HepG2 (cell line): Measurements from ENCODE around the gene CDK2AP2. TPM values are rescaled to one million over a fixed set of nuclear protein-coding genes. Genes with fewer than 3 reads are reported as not detected.

Experiments
- ATF6 ChIP-seq: sonication (generic); formaldehyde crosslinking; conservative IDR thresholded peaks from 2 replicates; pipeline ENCODE4 v1.4.0; 2020; ENCODE audit warnings: missing genetic modification reagents
- GMEB2 ChIP-seq: IDR thresholded peaks from 2 replicates; pipeline ENCODE4 v1.6.1; 2016; ENCODE audit warnings: missing biosample characterization, missing genetic modification reagents, low read depth
- MAF1 ChIP-seq: sonication (generic); formaldehyde crosslinking; IDR thresholded peaks from 2 replicates; pipeline ENCODE4 v1.5.0; 2020; ENCODE audit warnings: missing genetic modification reagents, borderline replicate concordance
- MXI1 ChIP-seq: IDR thresholded peaks from 3 replicates; pipeline ENCODE4 v1.6.1; 2012; ENCODE audit warnings: low read depth, low read length, inconsistent platforms, borderline replicate concordance
- NBN ChIP-seq: fragments of 450-650 bp; conservative IDR thresholded peaks from 2 replicates; pipeline ENCODE4 v1.6.1; 2017
- NFE2L1 ChIP-seq: sonication (generic); formaldehyde crosslinking; IDR thresholded peaks from 2 replicates; pipeline ENCODE4 v1.4.0; 2020; ENCODE audit warnings: missing genetic modification reagents, mild to moderate bottlenecking, borderline replicate concordance
- SKIL ChIP-seq: sonication (generic); formaldehyde crosslinking; IDR thresholded peaks from 2 replicates; pipeline ENCODE4 v1.8.0; 2022; ENCODE audit warnings: missing genetic modification reagents, mild to moderate bottlenecking, moderate library complexity, borderline replicate concordance
- SUZ12 ChIP-seq: fragments of 150-350 bp; IDR thresholded peaks from 2 replicates; pipeline ENCODE4 v1.6.1; 2014; ENCODE audit warnings: low read depth, low read length
- ZBTB34 ChIP-seq: sonication (generic); formaldehyde crosslinking; IDR thresholded peaks from 2 replicates; pipeline ENCODE4 v1.8.0; 2022; ENCODE audit warnings: mild to moderate bottlenecking, missing genetic modification reagents
- ZFP90 ChIP-seq: sonication (generic); formaldehyde crosslinking; IDR thresholded peaks from 2 replicates; pipeline ENCODE4 v1.8.0; 2022; ENCODE audit warnings: missing genetic modification reagents, mild to moderate bottlenecking, inconsistent platforms, borderline replicate concordance
- ZNF557 ChIP-seq: sonication (generic); formaldehyde crosslinking; IDR thresholded peaks from 2 replicates; pipeline ENCODE4 v1.4.0; 2020; ENCODE audit warnings: missing genetic modification reagents
- ZSCAN25 ChIP-seq: sonication (generic); formaldehyde crosslinking; IDR thresholded peaks from 2 replicates; pipeline ENCODE4 v1.8.0; 2022; ENCODE audit warnings: mild to moderate bottlenecking, missing genetic modification reagents
- polyA plus RNA-seq, 8 experiments: library from polyadenylated mRNA; depleted of rRNA in 3 of 8; stranded (reverse) in 7 of 8; unstranded in 1 of 8; fragments of >200 nt; fragmentation: Illumina TruSeq in 4 of 8; extraction: Trizol in 4 of 8; gene quantifications; 2 replicates each; pipeline versions ENCODE4 v1.2.1 to v1.2.3, GENCODE V29; 2011 to 2016; ENCODE audit warnings: low read depth in 4 of 8, missing spikeins in 1 of 8, mixed read lengths in 1 of 8; ENCODE audit not compliant: insufficient read depth in 1 of 8
- total RNA-seq, 5 experiments: library from RNA; depleted of rRNA; stranded (reverse); fragments of >200 nt; fragmentation: Illumina TruSeq; extraction: Trizol; gene quantifications; 2 replicates each; pipeline ENCODE4 v1.2.3, GENCODE V29; 2016; ENCODE audit warnings: low read depth in 1 of 5

CDK2AP2 gene
- total and polyA plus RNA-seq, 2 of the 13 experiments (the other 11 are each of a cell fraction or from before 2014, with no cell fraction given) = 15.0 to 23.2 TPM

- TF ChIP-seq ZNF557 (CRISPR knock-in tag) (no peak), MAF1 (no peak), ZSCAN25 (CRISPR knock-in tag) (no peak), NBN (no peak), MXI1 (peak; percentile 21; the same call in 1 of the 3 replicates), NFE2L1 (CRISPR knock-in tag) (peak; percentile 65; the same call in 1 of the 2 replicates), GMEB2 (CRISPR knock-in tag) (no peak), SKIL (CRISPR knock-in tag) (peak; percentile 35; the same call in 1 of the 2 replicates), ATF6 (CRISPR knock-in tag) (no peak), ZFP90 (CRISPR knock-in tag) (0 out of 2 replicates have a peak, but pooled peaks have one; percentile 8), SUZ12 (no peak), ZBTB34 (CRISPR knock-in tag) (no peak)
These were observed 44.1 kb downstream of the CDK2AP2 start (continued) for GRCh38 chr11:67463680-67464410.
